Activated T-helper 1 cell treated with anti-CD3 and anti-CD28 coated beads, Interleukin-2, amount 50 U/mL, for 16 hours (primary cell): Measurements from ENCODE around the gene MRPL27.
"Not testable (repeated sequence)": the region's sequence is repeated elsewhere in the genome, so short reads cannot be mapped to it uniquely, and the experiment has no call there.

Experiments used
- DNase-seq, 2 donors: peaks; one replicate each; pipeline ENCODE4 v3.0.0-alpha.2; 2020; ENCODE audit warnings: low read depth in 1 of 2, low spot score in 1 of 2

MRPL27 gene

GRCh38 chr17:50372758-50373556, at the start of gene MRPL27, which contains the start of gene EME1:
MRPL27 (minus strand) TSS chr17:50373184; CDS start chr17:50373170, 14 bp downstream.
EME1 (plus strand) TSS chr17:50373229; CDS start chr17:50375209, 1,980 bp downstream.
- peak; percentile 69 to 72 for DNase-seq

GRCh38 chr17:50422738-50423137, 49.8 kb upstream of the MRPL27 start:
- DNase-seq: no peak

- DNase-seq: no peak
Measured at GRCh38 chr17:50421308-50422051, 48.5 kb upstream of the MRPL27 start.

- no peak for DNase-seq
Measured at GRCh38 chr17:50420419-50421112, 47.6 kb upstream of the MRPL27 start.

- not testable (repeated sequence) for DNase-seq
Measured at GRCh38 chr17:50419577-50419976, 46.6 kb upstream of the MRPL27 start.

- no peak for DNase-seq
Measured at GRCh38 chr17:50414808-50415207, 41.8 kb upstream of the MRPL27 start.

- DNase-seq: no peak
Measured at GRCh38 chr17:50412188-50412732, 39.3 kb upstream of the MRPL27 start.

GRCh38 chr17:50407921-50408320, 34.9 kb upstream of the MRPL27 start:
- no peak for DNase-seq

GRCh38 chr17:50406578-50406977, 33.6 kb upstream of the MRPL27 start:
- no peak for DNase-seq

GRCh38 chr17:50405351-50405750, 32.4 kb upstream of the MRPL27 start:
- not testable (repeated sequence) for DNase-seq

- DNase-seq: not testable (repeated sequence)
Measured at GRCh38 chr17:50399591-50399990, 26.6 kb upstream of the MRPL27 start.

- DNase-seq: not testable (repeated sequence)
Measured at GRCh38 chr17:50398672-50399071, 25.7 kb upstream of the MRPL27 start.

GRCh38 chr17:50397919-50398285, 24.9 kb upstream of the MRPL27 start:
- no peak for DNase-seq

GRCh38 chr17:50397111-50397918, 24.3 kb upstream of the MRPL27 start, which contains the start of gene LRRC59:
LRRC59 (minus strand) TSS chr17:50397523; CDS start chr17:50397317, 206 bp downstream.
- DNase-seq: peak; percentile 90 to 91

- no peak for DNase-seq
Measured at GRCh38 chr17:50396261-50397110, 23.5 kb upstream of the MRPL27 start.

- no peak for DNase-seq
Measured at GRCh38 chr17:50394711-50395110, 21.7 kb upstream of the MRPL27 start.

GRCh38 chr17:50393700-50394099, 20.7 kb upstream of the MRPL27 start:
- DNase-seq: no peak

GRCh38 chr17:50392621-50393020, 19.6 kb upstream of the MRPL27 start:
- no peak for DNase-seq

GRCh38 chr17:50389534-50389933, 16.6 kb upstream of the MRPL27 start:
- DNase-seq: no peak
